Sigmoid colon (tissue), 7 donors: ENCODE data around the gene VEPH1. TPM values are rescaled to one million over a fixed set of nuclear protein-coding genes. Genes with fewer than 3 reads are reported as not detected.

ENCODE experiments used
- DNase-seq: peaks from one replicate; pipeline ENCODE4 v3.0.0-alpha.2; 2019
- H3K27ac ChIP-seq, 4 donors: fragments of 200-600 bp; sonication (generic); one replicate each; pipeline ENCODE4 v1.5.1; 2016 to 2019; ENCODE audit warnings: mild to moderate bottlenecking in 1 of 4
- H3K27me3 ChIP-seq, 3 donors: fragments of 200-600 bp; sonication (generic); one replicate each; pipeline ENCODE4 v1.5.1; 2019; ENCODE audit warnings: mild to moderate bottlenecking in 1 of 3
- H3K36me3 ChIP-seq, 4 donors: fragments of 200-600 bp; sonication (generic); one replicate each; pipeline ENCODE4 v1.5.1; 2016 to 2019
- H3K4me1 ChIP-seq, 4 donors: fragments of 200-600 bp; sonication (generic); one replicate each; pipeline ENCODE4 v1.5.1; 2017 to 2019
- H3K4me3 ChIP-seq, 4 donors: fragments of 200-600 bp; sonication (generic); one replicate each; pipeline ENCODE4 v1.5.1; 2017 to 2019; ENCODE audit warnings: mild to moderate bottlenecking in 2 of 4, moderate library complexity in 1 of 4
- H3K9me3 ChIP-seq, 4 donors: fragments of 200-600 bp in 3 of 4; sonication (generic) in 3 of 4; one replicate each; pipeline versions ENCODE4 v1.5.1 to v1.6.1; 2013 to 2019
- CTCF ChIP-seq, 4 experiments: fragments of 450-650 bp in 3 of 4; fragments of 200-600 bp in 1 of 4; IDR thresholded peaks; one replicate each; pipeline ENCODE4 v1.5.1; 2016 to 2019; ENCODE audit warnings: antibody characterized with exemption in 4 of 4, mild to moderate bottlenecking in 3 of 4, moderate library complexity in 2 of 4
- EP300 ChIP-seq, 4 donors: sonication (generic); formaldehyde crosslinking; IDR thresholded peaks; one replicate each; pipeline ENCODE4 v1.6.1; 2017; ENCODE audit warnings: antibody characterized with exemption in 4 of 4
- POLR2A ChIP-seq, 2 donors: fragments of 450-650 bp; IDR thresholded peaks; one replicate each; pipeline ENCODE4 v1.6.1; 2016; ENCODE audit warnings: antibody characterized with exemption in 2 of 2, mild to moderate bottlenecking in 2 of 2, moderate library complexity in 2 of 2
- POLR2AphosphoS5 ChIP-seq, 4 donors: sonication (generic); formaldehyde crosslinking; IDR thresholded peaks; one replicate each; pipeline ENCODE4 v1.6.1; 2017; ENCODE audit warnings: antibody characterized with exemption in 4 of 4
- WGBS, 2 donors: extraction: QIAGEN DNeasy Blood & Tissue Kit; methylation state at CpG; one replicate each; pipeline ENCODE4 v1.1.7; 2013; 5-methylcytosine and 5-hydroxymethylcytosine counted together
- intact Hi-C: fragments of 100-400 bp; cut with DNase I; formaldehyde crosslinking; loops from one replicate; pipeline ENCODE4 v1.15.1; 2023
- polyA plus RNA-seq, 3 donors: library from polyadenylated mRNA; stranded (reverse); fragments of 200-250 nt; gene quantifications; one replicate each; pipeline ENCODE4 v1.2.3, GENCODE V29; 2013
- total RNA-seq, 4 donors: library from RNA; depleted of rRNA; stranded (reverse); fragments of >200 nt; gene quantifications; one replicate each; pipeline ENCODE4 v1.1.0, GENCODE V29; 2016
- donor health status: healthy with polysubstance abuse.
- donor health status: Bipolar disorder and iron deficiency.
- donor health status: healthy.

VEPH1 gene
- total and polyA plus RNA-seq, 7 donors: 0.14 to 1.8 (median 0.87) TPM; not detected in 1

- WGBS, 2 donors: 6 to 14% methylated on average over 50 of the region's 50 CpGs
- intact Hi-C loops: no loop called here
- Histone ChIP-seq H3K4me3 (peak overlapping the region; percentile 21 to 49 (median 44)), H3K27me3 (no peaks in the 10 kb centered on the region), H3K4me1 (peaks cover 0 to 14% (median 9%) of the 10 kb centered on the region in 4 donors), H3K36me3 (no peaks in the 10 kb centered on the region), H3K27ac (peak overlapping the region in 3 of 4 donors; percentile 5 to 51 (median 40)), H3K9me3 (no peaks in the 10 kb centered on the region)
- DNase-seq: peak; percentile 86
- TF ChIP-seq CTCF (IDR thresholded peaks at IDR 0.05): no peak
- TF ChIP-seq POLR2AphosphoS5 (IDR thresholded peaks at IDR 0.05): peak in 1 of 4 donors; percentile 7
Observed at GRCh38 chr3:157542711-157543500, 39.7 kb upstream of the VEPH1 start.

GRCh38 chr3:157541506-157542236 is 38.5 kb upstream of the VEPH1 start:
- no peak for DNase-seq
- 82 to 85% methylated on average over 6 of the region's 6 CpGs for WGBS, 2 donors
- no peak overlapping the region for H3K27ac ChIP-seq
- no peaks in the 10 kb centered on the region for H3K27me3 ChIP-seq
- intact Hi-C loops: no loop called here
- no peaks in the 10 kb centered on the region for H3K36me3 ChIP-seq
- H3K4me1 ChIP-seq: peaks cover 0 to 14% (median 9%) of the 10 kb centered on the region in 4 donors
- no peaks in the 10 kb centered on the region for H3K9me3 ChIP-seq
- no peak overlapping the region for H3K4me3 ChIP-seq
- TF ChIP-seq POLR2AphosphoS5 (IDR thresholded peaks at IDR 0.05) (no peak), POLR2A (IDR thresholded peaks at IDR 0.05) (no peak), CTCF (IDR thresholded peaks at IDR 0.05) (no peak), EP300 (IDR thresholded peaks at IDR 0.05) (no peak)

DNA sequence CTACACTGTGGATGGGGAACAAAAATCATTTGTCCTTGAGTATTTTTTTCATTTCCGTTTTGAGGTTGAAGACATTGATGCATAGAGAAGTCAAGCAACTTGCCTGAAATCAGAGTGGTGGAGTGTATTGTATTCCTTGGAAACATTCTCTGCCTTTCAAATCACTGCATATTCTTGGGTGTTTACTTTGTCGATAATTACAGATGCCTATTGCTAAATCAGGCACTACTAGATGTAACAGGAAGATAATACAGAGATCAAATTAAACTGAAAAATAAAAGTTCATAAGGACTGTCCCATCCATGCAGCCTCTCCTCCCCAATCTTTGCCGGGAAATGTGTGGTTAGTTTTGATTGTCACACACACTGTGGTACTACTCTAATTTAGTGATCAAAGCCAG is 37.4 kb upstream of the VEPH1 start:
- TF ChIP-seq POLR2A (IDR thresholded peaks at IDR 0.05): no peak
- no peak for TF ChIP-seq CTCF (IDR thresholded peaks at IDR 0.05)
- no peak for TF ChIP-seq EP300 (IDR thresholded peaks at IDR 0.05)
- no peak for TF ChIP-seq POLR2AphosphoS5 (IDR thresholded peaks at IDR 0.05)
- Histone ChIP-seq H3K4me1 (peaks cover 0 to 14% (median 9%) of the 10 kb centered on the region in 4 donors), H3K4me3 (no peak overlapping the region), H3K36me3 (no peaks in the 10 kb centered on the region), H3K27ac (no peak overlapping the region), H3K27me3 (no peaks in the 10 kb centered on the region), H3K9me3 (no peaks in the 10 kb centered on the region)
- no peak for DNase-seq
- intact Hi-C loops: no loop called here
- WGBS, 2 donors: 53 to 68% methylated on average over 3 of the region's 3 CpGs

DNA sequence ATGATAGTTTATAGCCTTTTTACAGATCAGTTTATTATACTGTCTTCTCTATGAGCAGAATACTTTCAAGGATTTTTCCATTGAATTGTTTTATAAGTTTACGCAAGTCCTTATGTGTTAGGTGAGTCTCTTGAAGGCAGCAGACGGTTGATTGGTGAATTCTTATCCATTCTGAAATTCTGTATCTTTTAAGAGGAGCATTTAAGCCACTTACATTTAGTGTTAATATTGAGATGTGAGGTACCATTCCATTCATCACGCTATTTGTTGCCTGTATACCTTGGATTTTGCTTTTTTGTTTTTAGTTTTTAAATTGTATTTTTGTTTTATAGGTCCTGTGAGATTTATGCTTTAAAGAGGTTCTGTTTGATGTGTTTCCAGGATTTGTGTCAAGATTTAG is 32.5 kb upstream of the VEPH1 start:
- TF ChIP-seq POLR2A (IDR thresholded peaks at IDR 0.05): no peak
- no peak for TF ChIP-seq CTCF (IDR thresholded peaks at IDR 0.05)
- no peak for TF ChIP-seq POLR2AphosphoS5 (IDR thresholded peaks at IDR 0.05)
- no peak for TF ChIP-seq EP300 (IDR thresholded peaks at IDR 0.05)
- intact Hi-C loops: no loop called here
- Histone ChIP-seq H3K27me3 (no peaks in the 10 kb centered on the region), H3K4me3 (no peak overlapping the region), H3K4me1 (no peaks in the 10 kb centered on the region), H3K27ac (no peak overlapping the region), H3K36me3 (no peaks in the 10 kb centered on the region), H3K9me3 (no peaks in the 10 kb centered on the region)
- DNase-seq: no peak
- 92 to 97% methylated on average over 3 of the region's 3 CpGs for WGBS, 2 donors
